Activated CD8-positive, alpha-beta memory T cell treated with anti-CD3 and anti-CD28 coated beads for 24 hours (primary cell): ENCODE measurements around the gene PAIP2.
A peak's percentile ranks its signal among the peaks of the same experiment; 100 is the strongest.
"Not testable (repeated sequence)": the region's sequence is repeated elsewhere in the genome, so short reads cannot be mapped to it uniquely, and the experiment has no call there.

Source experiments
- DNase-seq: peaks from one replicate; pipeline ENCODE4 v3.0.0-alpha.2; 2020

The PAIP2 gene

DNA sequence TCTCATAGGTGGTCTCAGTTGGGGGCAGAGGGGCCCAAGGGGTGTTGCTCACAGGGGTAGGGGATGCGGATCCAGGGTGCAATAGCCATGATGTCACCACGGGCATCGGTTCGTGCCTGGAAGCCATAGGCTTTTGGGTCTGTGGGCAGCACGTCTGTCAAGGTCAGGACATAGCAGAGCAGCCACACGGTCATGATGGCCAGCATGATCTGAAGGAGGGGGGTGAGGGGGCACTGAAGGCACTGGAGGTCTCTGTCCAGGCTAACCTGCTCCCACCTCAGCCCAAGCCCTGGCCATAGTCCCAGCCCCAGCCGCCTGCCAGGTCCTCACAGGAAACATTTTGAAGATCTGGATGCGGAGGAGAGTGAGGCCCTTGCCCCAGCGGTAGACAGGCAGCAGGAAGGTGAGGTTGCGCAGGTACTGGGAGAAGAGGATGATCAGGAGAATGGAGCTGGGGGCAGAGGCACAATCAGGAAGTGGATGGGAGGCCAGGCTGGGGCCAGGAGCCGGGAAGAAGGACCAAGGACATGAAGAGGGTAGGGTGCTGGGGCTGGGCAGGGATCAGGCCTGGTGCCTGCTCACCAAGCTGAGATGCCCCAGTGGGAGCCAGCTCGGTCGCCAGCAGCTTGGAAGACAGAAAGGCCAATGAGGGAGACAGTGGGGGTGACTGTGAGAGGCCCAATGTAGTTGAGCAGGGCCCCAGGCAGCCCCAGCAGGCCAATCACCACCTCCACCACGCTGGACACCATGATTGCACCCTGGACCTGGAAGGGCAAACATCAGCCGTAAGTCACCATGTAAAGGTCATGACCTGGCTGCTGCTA, 38.2 kb downstream of the PAIP2 start:
- no peak for DNase-seq

DNA sequence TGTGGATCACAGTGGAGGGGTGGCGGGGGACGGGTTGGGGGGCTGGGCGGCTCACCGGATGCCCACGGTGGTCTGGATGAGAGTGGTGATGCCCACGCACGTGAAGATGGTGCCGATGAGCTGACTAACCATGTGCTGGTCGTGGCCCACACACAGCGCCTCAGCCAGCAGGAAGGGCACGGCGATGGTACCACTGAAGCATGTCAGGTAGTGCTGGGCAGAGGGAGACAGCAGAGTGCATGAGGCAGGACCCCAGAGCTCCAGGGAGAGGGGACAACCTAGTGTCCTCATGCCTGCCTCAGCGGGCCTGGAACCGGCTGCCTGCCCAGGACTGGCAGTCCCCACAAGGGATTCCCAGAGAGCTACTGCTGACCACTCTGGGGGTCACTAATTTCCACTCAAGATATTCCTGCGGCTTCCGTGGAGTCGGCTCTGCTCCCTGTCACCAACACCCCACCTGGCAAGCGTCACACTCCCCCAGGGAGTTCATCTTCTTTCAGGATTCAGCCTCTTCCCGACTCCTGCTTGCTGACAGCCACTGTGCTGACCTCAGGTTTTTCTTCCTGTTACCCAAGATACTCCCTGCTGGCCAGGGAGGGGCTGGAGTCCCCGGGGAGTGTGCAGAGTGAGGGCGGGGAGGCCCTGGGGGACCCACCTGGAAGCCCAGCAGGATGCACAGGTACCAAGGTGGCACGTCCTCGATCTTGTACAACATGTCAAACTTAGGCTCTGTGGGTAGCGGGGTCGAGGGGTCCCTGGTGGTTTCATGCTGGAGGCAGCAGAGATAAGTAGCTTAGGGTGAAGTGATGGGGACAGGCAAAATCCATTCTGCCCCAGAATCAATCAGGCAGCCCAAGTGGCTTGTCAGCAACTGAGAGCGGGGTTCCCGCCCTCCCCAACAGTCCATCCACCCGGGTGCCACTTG, 40.4 kb downstream of the PAIP2 start:
- DNase-seq = no peak

DNA sequence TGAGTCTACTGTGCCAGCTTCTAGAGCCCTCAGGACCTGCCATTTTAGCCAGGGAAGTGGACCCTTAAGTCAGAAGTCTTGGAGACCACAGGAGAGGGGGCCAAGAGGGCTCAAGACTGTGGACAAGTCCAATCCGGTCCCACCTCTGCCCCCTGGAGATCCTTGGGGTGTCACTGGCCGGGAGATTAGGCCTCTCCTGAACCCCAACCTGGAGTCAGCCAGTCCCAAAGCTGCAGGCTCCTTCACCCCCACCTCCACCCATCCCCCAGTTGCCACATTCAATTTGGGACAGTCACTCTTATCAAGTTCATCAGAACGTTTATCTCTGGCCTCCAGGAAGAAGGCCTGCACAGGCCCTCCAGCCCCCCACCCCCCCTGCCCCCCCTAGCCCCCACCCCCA, 41.2 kb downstream of the PAIP2 start:
- DNase-seq = no peak

DNA sequence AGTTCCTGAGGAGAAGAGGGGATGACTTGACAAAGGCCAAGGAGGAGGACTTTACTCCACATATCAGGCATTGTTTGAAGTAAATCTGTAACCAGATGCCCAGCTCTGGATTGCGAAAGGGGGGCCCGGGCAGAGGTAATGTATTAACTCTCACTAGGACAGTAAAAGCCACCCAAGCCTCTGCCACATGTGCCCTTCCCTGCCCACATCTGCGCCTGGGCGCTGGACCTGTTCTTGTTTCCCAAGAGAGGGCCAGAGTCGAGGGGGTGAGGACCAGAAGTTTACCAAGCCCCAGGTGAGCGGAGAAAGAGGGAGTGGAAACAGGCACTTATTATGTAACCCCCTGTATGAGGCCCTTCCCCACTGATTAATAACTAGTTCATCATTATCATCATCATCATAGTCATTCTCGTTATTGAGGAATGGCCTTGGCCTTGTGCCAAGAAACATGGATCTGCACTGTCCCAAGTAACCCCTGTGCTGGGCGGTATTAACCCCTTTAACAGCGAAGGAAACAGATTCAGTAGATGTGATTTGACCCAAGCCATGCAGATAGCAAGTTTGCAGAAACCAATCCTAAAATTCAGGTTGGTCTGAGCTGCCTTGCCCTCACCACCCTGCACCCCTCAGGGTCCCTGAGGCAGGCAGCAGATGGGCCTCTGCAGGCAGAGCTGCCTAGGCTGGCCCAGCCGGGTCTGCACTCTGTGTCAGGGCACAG, 41.8 kb downstream of the PAIP2 start, which contains the start of gene SLC23A1:
Gene SLC23A1, minus strand, starts transcription at position 23 of the 718 bp plus-strand sequence. CDS start 44 bp downstream, outside the sequence.
- DNase-seq = no peak

DNA sequence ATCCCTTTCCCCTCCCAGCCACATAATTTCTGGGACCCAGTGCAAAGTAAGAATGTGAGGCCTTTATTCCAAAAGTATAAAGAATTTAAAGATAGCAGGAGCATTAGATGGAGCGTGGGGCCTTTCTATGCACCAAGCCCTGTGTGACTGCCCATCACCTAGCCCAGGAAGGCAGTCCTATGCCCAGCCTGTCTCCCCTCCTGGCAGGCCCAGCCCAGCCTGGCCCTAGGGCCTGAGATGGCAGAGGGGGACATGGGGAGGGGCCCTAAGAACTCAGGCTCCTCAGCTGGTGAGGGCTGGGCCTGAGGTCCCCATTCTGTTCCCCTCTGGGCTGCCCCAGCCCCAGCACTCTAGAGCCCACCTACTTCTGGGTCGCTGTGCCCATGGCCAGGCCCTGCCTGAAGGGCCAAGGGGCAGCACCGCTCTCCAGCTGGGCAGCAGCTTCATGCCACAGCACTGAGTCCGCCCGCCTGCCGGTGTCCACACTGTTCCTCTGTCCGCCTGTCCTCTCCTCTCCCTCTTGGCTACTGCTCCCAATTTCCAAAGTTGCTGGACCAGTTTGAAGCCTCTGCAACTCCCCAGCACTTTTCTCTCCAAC, 42.4 kb downstream of the PAIP2 start:
- no peak for DNase-seq

DNA sequence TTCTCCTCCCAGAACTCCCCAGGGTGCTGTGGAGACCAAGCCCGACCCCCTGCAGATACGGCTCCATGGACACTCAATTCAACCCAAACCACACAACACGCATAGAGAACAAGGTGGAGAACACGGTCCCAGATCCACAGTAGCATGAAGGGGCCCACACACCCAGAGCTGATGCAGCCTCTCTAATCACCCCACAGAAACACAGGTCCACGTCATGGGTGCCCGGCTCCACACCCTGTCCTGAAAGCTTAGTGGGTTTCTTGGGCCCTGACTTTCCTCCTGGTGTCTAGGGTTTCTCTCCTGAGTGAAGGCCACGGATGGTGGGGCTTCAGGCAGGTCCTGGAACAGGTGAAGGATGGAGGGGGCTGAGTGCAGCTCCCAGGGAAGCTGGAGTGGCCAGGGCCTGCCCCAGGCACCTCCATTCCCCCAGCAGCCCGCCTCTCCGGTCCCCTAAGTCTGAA, 43.0 kb downstream of the PAIP2 start:
- DNase-seq = no peak

DNA sequence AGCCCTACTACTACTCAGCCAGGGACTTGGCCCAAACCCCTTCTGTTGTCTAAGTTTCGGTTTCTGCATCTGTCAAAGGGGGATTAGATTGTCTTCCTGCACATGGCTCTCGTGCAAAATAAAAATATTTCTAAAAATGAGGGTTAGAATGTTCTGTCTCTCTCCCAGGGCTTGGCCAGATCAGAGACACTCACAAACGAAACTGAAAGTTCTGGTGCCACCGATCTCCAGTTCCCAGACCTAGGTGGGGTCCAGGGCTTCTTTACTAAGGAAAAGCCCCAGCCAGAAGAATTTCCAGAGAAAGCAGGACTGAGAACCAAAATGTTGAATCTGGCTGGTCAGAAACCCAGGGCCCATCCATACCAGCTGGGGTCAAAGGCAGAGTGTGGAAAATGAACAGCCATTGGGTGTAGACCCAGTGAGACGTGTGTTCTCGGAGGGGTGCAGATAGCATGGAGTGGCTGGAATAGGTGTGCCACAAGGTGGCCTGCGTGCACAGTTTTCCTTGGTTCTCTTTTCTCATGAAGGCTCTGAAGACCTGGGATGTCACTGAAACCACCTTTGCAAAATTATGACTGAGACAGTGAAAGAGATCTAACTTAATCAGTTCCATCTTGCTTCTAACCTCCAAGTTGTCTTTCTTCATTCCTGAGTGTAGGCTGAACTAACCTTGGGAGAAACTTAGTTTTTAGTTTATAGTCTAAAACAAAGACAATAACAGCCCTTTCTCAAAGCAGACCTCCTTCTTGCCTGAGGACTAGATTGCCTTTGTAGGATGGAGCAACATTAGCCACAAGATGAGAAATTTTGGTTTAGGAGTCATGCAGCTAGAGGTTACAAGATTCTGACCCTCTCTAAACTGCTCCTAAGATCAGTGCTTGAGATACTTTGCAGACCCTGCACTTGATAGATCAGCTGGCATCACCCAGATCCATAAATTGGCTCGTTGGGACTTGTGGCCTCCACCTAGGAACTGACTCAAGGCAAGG, 43.7 kb downstream of the PAIP2 start:
- no peak for DNase-seq

DNA sequence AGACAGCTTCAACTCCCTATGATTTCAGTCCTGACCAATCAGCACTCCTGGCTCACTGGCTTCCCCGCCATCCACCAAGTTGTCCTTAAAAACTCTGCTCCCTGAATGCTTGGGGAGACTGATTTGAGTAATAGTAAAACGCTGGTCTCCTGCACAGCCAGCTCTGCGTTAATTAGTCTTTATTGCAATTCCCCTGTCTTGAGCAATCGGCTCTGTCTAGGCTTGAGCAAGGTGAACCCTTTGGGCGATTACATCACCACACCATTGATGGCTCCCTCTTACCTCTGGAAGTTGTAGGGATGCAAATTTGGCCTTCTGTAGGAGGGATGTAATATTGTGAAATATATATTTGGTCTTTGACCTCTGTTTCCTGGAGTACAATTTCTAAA, 44.4 kb downstream of the PAIP2 start:
- no peak for DNase-seq

DNA sequence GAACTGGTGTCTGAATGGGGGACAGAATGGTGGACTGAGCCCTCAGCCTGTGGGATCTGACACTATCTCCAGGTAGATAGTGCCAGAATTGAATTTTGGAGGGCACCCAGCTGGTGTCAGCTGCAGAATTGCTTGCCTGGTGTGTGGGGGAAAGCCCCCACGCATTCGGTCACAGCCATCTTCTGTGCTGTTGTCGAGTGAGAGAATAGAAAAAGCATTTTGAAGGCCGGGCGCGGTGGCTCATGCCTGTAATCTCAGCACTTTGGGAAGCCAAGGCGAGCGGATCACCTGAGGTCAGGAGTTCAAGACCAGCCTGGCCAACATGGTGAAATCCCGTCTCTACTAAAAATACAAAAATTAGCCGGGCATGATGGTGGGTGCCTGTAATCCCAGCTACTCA, 45.3 kb downstream of the PAIP2 start:
- not testable (repeated sequence) for DNase-seq

DNA sequence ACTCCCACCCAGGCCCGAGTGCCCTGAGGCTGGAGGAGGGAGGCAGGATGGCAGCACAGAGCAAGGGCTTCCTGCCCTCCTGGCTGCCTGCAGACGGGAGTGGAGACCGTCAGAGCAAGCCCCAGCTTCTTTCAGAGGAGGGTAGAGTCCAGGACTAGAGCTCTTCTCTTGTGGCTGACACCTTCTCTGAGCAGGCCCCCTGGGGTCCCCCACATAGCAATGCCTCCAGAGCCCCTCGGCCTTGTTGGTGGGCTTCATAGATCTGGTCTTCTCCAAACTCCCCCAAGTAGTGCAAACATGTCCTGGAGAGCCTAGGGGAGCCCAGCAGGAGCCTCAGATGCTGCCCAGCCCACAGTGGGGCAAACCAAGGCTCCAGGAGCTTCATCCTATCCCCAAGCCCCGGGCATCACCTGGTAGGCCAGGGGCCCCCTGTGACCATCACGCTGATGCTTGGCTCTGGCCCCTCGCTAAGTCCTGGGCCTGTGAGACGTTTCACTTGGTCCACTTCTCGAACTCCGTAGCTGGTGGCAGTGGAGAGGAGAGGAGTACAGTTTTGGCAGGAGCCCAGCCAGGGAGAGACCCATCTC, 46.0 kb downstream of the PAIP2 start:
- DNase-seq = no peak

DNA sequence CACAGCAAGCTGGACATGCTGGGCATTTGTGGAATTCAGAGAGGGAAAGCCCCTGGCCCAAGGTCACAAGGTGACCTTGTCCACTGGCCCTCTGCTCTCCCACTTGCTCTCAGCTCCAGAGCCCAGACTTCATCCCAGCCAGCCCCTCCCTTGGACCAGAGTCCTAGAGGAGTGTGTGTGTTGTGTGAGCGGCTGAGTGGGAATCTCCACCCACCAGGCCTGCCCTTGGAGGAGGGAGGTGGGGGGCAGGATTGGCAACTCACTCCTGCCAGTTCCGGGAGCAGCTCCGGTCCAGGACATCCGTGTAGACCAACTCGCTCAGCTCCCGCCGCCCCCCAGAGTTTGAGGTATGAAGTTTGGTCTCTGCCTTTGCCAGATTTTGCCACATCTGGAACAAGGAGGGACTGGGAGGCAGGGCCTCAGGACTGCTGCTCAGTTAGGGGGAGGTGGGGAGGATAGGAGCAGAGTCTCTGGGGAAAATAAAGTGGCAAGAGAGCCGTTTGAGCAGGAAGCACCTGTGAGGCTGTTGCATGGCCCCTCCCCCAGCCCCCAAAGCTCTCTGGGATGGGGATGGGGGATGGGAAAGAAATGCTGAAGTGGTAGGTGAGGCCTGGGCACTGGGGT, 46.7 kb downstream of the PAIP2 start:
- no peak for DNase-seq

DNA sequence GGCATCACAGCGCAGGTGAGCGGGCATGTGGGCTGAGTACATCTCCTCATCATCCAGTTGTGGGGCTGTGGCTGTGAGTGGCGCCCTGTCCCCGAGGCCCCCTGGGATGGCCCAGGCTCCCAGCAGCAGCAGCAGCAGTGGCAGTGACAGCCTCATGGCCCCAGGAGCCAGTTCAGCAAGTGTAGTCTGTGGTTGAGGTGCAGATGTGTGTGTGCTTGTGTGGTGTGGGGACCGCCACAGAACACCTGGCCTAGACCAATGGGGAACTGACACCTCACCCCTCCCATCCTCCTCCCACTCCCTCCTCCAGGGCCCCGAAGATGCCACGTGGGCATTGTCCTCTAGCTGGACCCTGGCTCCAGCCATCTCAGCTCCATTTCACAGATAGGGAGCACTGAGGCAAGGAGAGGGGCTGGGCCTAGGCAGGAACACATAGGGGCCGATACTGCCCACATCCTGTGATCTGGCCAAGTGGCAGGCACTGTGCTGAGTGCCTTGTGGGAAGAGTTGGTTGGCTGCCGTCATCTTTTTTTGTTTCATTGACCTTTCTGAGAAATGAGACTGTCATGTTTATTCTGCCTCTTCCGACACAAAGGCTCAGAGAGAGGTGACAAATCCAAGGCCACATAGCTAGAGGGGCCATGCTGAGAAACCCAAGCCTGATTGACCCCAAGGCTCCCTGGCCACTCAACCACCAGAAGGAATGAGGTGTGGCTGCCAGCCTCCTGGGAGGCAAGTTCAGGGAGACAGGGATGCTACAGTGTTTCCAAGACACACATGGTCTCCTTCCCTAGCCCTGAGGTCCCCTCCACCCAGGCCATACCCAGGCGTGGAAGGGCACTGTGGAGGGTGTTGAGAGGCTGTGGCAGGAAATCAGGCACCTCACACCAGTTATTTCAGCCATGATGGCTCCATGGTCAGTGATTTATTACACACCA, 48.3 kb downstream of the PAIP2 start, which contains the start of gene MZB1:
Gene MZB1, minus strand, starts transcription at position 213 of the 938 bp plus-strand sequence. Its CDS starts 57 bp downstream, at position 156.
- DNase-seq = peak; percentile 85

DNA sequence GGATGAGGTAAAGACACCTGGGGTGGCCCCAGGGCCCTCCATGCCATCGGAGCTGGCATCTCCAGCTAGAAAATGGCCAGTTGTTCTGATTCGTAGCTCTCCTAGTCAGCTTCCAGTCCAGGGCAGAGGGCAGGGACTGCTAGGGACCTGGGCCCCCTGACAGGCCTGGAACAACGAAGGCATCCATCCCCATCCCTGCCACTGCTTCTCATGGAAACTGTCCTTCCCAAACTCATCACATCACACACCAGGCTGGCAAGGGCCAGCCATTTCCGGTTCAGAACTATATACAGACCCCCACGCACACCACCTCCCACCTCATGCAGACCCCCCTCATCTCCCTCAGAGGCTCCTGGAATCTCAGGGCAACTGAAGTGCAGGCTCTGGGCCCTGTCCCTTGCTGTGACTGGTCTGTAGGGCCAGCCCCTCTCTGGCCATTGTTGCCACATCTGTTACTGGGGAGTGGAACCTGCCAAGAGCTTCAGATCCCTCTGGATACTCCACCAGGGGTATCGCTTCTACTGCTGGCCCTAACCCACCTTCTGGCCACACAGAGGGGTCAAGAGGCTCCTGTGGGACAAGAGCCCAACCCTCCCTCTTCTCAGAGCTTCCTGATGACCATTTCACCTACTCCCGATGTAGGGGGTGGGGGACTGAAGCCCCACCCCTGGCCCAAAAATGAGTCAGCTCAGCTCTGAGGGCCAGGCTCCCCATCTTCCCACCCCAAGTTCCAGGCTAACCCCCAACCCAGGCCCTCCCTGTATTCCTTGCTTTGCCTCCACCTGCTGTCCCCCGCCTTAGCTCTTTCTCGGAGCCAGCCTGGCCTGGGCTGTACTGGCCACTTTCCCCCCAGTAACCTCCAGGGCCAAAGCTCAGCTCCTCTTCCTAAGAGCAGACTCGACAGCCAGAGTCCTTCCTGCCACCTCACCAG, 49.2 kb downstream of the PAIP2 start:
- no peak for DNase-seq

DNA sequence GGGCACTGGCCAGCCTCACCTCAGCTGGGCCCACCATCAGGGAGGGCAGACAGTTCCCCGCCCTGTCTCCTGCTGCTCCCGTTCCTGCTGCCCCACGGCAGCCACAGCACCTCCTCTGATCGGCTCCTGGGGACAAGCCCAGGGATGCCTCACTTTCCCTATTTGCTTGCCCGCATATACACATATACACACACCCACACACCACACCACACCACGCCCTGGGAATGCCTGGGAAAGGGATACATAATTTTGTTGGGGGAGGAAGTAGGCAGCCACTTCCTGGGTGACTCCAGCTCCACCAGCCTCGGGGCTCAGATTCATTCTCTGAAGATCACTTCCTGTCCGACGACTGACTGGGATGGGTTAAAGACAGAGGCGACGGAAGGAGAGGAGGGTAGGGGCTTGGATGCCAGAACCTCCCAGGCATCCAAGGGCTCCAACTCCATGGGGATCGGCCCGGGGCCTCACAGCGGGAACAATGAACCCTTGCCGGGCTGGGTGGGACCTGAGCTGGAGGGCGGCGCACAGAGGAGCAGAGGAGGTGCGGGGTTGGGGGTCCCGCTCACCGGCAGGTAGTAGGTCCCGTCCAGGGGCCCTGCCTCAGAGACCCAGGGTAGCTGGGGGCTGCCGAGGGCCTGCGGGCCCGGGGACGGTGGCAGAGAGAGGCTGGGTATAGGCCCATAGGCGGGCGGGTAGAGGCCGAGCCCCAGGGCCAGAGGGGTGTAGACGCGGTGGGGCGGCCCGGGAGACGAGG, 50.1 kb downstream of the PAIP2 start:
- DNase-seq = no peak

DNA sequence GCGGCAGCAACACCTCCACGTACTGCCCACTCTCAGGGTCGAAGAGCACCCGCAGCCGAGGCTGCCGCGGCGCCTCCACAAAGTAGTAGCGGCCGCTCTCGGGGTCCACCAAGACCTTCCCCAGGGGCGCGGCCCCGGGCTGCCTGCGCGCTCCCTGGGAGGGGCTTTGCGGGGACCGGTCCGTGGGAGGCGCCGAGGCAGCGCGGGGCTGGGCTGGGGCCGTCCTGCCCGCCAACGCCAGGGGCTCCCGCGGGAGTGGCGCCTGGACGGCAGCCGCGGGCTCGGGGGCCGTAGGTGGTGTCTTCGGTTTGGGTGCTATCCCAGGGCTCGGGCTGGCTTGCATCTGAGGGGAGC, 50.6 kb downstream of the PAIP2 start:
- no peak for DNase-seq

DNA sequence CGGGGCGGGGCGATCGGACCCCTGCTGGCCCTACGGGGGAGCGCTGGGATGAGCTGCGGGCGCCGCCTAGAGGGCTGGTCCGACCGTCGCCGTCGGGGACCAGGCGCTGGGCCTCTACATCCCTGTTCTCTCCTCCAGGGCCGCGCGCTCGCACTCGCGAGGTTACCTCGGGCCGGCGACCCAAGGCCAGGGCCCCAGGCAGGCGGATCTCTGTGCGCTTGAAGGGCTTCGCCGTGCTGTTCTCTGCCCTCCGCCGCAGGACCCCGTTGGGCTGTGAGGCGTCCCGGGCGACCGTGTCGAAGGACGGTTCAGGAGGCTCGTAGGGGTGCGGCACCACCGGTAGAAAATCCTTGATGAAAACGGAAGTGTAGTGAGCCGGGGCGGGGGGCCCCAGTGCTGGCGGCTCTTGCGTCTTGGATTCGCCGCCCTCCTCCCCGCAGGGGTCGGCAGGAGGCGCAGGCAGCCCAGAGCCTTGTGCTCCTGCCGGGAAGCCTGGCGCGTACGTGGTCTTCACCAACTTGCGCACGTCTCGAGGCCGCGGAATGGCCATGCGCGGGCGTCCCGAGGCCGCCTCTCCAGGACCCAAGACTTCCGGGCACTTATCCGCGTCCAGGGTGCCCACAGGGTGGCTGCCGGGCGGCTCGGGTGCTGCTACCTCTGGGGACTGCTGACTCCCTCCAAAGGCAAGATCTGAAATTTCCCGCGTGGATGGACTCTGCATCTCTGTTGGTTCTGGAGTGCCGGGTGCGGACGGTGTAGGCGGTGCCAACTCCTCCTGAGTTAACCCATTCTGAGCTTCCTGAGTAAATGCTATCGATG, 51.2 kb downstream of the PAIP2 start:
- DNase-seq = peak; percentile 90
